BE2C (cell line): Measurements from ENCODE around the gene GALNT9.

Experiments
- DNase-seq: peaks from one replicate; pipeline ENCODE4 v3.0.0-alpha.2; 2020
- H3K27me3 ChIP-seq: fragments of 250-450 bp; sonication (Bioruptor Pico); 2 replicates; pipeline ENCODE4 v1.5.1; 2020; ENCODE audit warnings: mild to moderate bottlenecking
- H3K36me3 ChIP-seq: fragments of 250-450 bp; sonication (Bioruptor Pico); 2 replicates; pipeline ENCODE4 v1.5.1; 2020; ENCODE audit warnings: mild to moderate bottlenecking
- H3K4me1 ChIP-seq: fragments of 250-450 bp; sonication (Bioruptor Pico); 2 replicates; pipeline ENCODE4 v1.5.1; 2020
- H3K4me3 ChIP-seq: 2 replicates; pipeline ENCODE4 v1.5.1; 2011; ENCODE audit warnings: low read depth, low read length
- H3K9me3 ChIP-seq: fragments of 250-450 bp; sonication (Bioruptor Pico); 2 replicates; pipeline ENCODE4 v1.5.1; 2020
- CTCF ChIP-seq: IDR thresholded peaks from 2 replicates; pipeline ENCODE4 v1.5.1; 2012; ENCODE audit warnings: mild to moderate bottlenecking, low read depth, low read length

GALNT9 gene

GRCh38 chr12:132168311-132169031 is 160.9 kb downstream of the GALNT9 start:
- TF ChIP-seq CTCF = no peak
- no peaks in the 10 kb centered on the region for H3K9me3 ChIP-seq
- DNase-seq = no peak
- H3K4me1 ChIP-seq = no peaks in the 10 kb centered on the region
- H3K4me3 ChIP-seq = no peak overlapping the region
- H3K36me3 ChIP-seq = no peaks in the 10 kb centered on the region
- peaks cover 58% of the 10 kb centered on the region for H3K27me3 ChIP-seq

- H3K27me3 ChIP-seq = peaks cover 58% of the 10 kb centered on the region
- H3K4me3 ChIP-seq = no peak overlapping the region
- H3K4me1 ChIP-seq = no peaks in the 10 kb centered on the region
Observed at GRCh38 chr12:132167611-132168310, 161.6 kb downstream of the GALNT9 start.

GRCh38 chr12:132166801-132167591 is 162.4 kb downstream of the GALNT9 start:
- Histone ChIP-seq H3K9me3 (no peaks in the 10 kb centered on the region), H3K36me3 (no peaks in the 10 kb centered on the region), H3K4me1 (no peaks in the 10 kb centered on the region), H3K27me3 (peaks cover 58% of the 10 kb centered on the region), H3K4me3 (no peak overlapping the region)
- no peak for TF ChIP-seq CTCF
- no peak for DNase-seq

More at GRCh38 chr12:132167611-132168310, 161.6 kb downstream of the GALNT9 start:
- DNase-seq = no peak
- TF ChIP-seq CTCF = no peak
- Histone ChIP-seq H3K9me3 (no peaks in the 10 kb centered on the region), H3K36me3 (no peaks in the 10 kb centered on the region)

- no peaks in the 10 kb centered on the region for H3K36me3 ChIP-seq
- H3K27me3 ChIP-seq = peaks cover 52% of the 10 kb centered on the region
- no peak for DNase-seq
- no peaks in the 10 kb centered on the region for H3K9me3 ChIP-seq
- no peak overlapping the region for H3K4me3 ChIP-seq
- TF ChIP-seq CTCF = no peak
- no peaks in the 10 kb centered on the region for H3K4me1 ChIP-seq
Observed at GRCh38 chr12:132166093-132166492, 163.3 kb downstream of the GALNT9 start.

- DNase-seq = no peak
- H3K36me3 ChIP-seq = no peaks in the 10 kb centered on the region
- H3K9me3 ChIP-seq = no peaks in the 10 kb centered on the region
- TF ChIP-seq CTCF = no peak
- no peaks in the 10 kb centered on the region for H3K4me1 ChIP-seq
- H3K27me3 ChIP-seq = peaks cover 48% of the 10 kb centered on the region
- H3K4me3 ChIP-seq = no peak overlapping the region
Observed at GRCh38 chr12:132165584-132165983, 163.8 kb downstream of the GALNT9 start.
